ENCODE results near the gene PSMG4. TPM values are rescaled to one million over a fixed set of nuclear protein-coding genes. Genes with fewer than 3 reads are reported as not detected.

The PSMG4 gene
- total RNA-seq, 1 donor from 2014 or later = 18.7 TPM

GRCh38 chr6:3273707-3274521 is 15.2 kb downstream of the PSMG4 start:
- DNase-seq (ENCODE audit: low spot score) = no peak

- DNase-seq (ENCODE audit: low spot score) = no peak
These were observed 17.7 kb downstream of the PSMG4 start for GRCh38 chr6:3276174-3277167.

GRCh38 chr6:3277251-3277650 is 18.5 kb downstream of the PSMG4 start:
- no peak for DNase-seq (ENCODE audit: low spot score)

- peak; percentile 85 for DNase-seq (ENCODE audit: low spot score)
These were observed 19.2 kb downstream of the PSMG4 start for GRCh38 chr6:3277851-3278416.

- peak; percentile 20 for DNase-seq (ENCODE audit: low spot score)
These were observed 19.9 kb downstream of the PSMG4 start for GRCh38 chr6:3278691-3279090.

GRCh38 chr6:3280091-3280490 is 21.3 kb downstream of the PSMG4 start:
- peak; percentile 22 for DNase-seq (ENCODE audit: low spot score)

GRCh38 chr6:3280866-3281465 is 22.2 kb downstream of the PSMG4 start:
- peak; percentile 82 for DNase-seq (ENCODE audit: low spot score)

- DNase-seq (ENCODE audit: low spot score) = peak; percentile 84
These were observed 23.1 kb downstream of the PSMG4 start for GRCh38 chr6:3281631-3282475.

GRCh38 chr6:3282476-3283236 is 23.9 kb downstream of the PSMG4 start:
- DNase-seq (ENCODE audit: low spot score) = peak; percentile 62

GRCh38 chr6:3283241-3283640 is 24.5 kb downstream of the PSMG4 start:
- DNase-seq (ENCODE audit: low spot score) = no peak

GRCh38 chr6:3283641-3284435 is 25.1 kb downstream of the PSMG4 start:
- no peak for DNase-seq (ENCODE audit: low spot score)

- no peak for DNase-seq (ENCODE audit: low spot score)
These were observed 25.7 kb downstream of the PSMG4 start for GRCh38 chr6:3284436-3284876.

GRCh38 chr6:3285049-3285639 is 26.4 kb downstream of the PSMG4 start:
- DNase-seq (ENCODE audit: low spot score) = no peak

- no peak for DNase-seq (ENCODE audit: low spot score)
These were observed 27.0 kb downstream of the PSMG4 start for GRCh38 chr6:3285732-3286131.

- DNase-seq (ENCODE audit: low spot score) = no peak
These were observed 28.0 kb downstream of the PSMG4 start for GRCh38 chr6:3286641-3287171.

- DNase-seq (ENCODE audit: low spot score) = peak; percentile 45
These were observed 28.6 kb downstream of the PSMG4 start for GRCh38 chr6:3287308-3287707.

GRCh38 chr6:3287976-3288707 is 29.4 kb downstream of the PSMG4 start:
- peak; percentile 35 for DNase-seq (ENCODE audit: low spot score)
